OCI-LY3 (cell line): ENCODE measurements around the gene NLRC3.

Experiments
- CTCF ChIP-seq: fragments of 200-600, 300-600 bp; sonication (generic); IDR thresholded peaks from 2 replicates; pipeline ENCODE4 v1.5.1; 2014; ENCODE audit warnings: antibody characterized with exemption, low read length, low read depth
- EZH2phosphoT487 ChIP-seq: fragments of 200-600 bp; shearing (Covaris generic); IDR thresholded peaks from 2 replicates; pipeline ENCODE4 v1.6.1; 2018; ENCODE audit warnings: antibody characterized with exemption, mixed run types, low read depth

GRCh38 chr16:3607634-3608033, 30.4 kb upstream of the NLRC3 start:
- TF ChIP-seq CTCF (no peak), EZH2phosphoT487 (no peak)
